PC-9 (cell line): Measurements from ENCODE around the gene RNF144A.

Source experiments
- CTCF ChIP-seq: fragments of 200-600 bp; sonication (generic); conservative IDR thresholded peaks from 2 replicates; pipeline ENCODE4 v1.6.1; 2017; ENCODE audit warnings: mixed run types, antibody characterized with exemption, mild to moderate bottlenecking, moderate library complexity
- EZH2 ChIP-seq: fragments of 200-600 bp; sonication (generic); IDR thresholded peaks from 2 replicates; pipeline ENCODE4 v1.8.0; 2017; ENCODE audit warnings: antibody characterized with exemption, low read depth

GRCh38 chr2:7020468-7020867 lies 103.3 kb downstream of the RNF144A start:
- TF ChIP-seq CTCF = no peak
- TF ChIP-seq EZH2 = no peak
